ENCODE measurements around the gene PSME1. TPM values are rescaled to one million over a fixed set of nuclear protein-coding genes. Genes with fewer than 3 reads are reported as not detected.
A peak's percentile ranks its signal among the peaks of the same experiment; 100 is the strongest.

The PSME1 gene
- total RNA-seq, 2 donors from 2014 or later, result 199 to 235 TPM

DNA sequence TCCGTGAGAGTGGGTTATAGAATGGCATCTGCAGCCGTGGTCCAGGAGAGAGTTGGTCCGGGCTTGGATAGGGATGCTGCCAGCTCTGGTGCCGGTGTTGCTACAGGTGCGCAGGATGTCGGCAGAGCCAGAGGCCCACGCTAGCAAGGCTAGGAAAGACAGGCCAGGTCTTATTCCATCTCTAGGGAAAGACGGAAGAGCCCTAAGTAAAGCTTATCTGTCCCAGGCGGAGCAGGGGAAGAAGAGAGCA is 485 bp upstream of the PSME1 start:
- H3K4me1 ChIP-seq, result peaks cover 19% of the 10 kb centered on the region
- TF ChIP-seq, protein P1, sequence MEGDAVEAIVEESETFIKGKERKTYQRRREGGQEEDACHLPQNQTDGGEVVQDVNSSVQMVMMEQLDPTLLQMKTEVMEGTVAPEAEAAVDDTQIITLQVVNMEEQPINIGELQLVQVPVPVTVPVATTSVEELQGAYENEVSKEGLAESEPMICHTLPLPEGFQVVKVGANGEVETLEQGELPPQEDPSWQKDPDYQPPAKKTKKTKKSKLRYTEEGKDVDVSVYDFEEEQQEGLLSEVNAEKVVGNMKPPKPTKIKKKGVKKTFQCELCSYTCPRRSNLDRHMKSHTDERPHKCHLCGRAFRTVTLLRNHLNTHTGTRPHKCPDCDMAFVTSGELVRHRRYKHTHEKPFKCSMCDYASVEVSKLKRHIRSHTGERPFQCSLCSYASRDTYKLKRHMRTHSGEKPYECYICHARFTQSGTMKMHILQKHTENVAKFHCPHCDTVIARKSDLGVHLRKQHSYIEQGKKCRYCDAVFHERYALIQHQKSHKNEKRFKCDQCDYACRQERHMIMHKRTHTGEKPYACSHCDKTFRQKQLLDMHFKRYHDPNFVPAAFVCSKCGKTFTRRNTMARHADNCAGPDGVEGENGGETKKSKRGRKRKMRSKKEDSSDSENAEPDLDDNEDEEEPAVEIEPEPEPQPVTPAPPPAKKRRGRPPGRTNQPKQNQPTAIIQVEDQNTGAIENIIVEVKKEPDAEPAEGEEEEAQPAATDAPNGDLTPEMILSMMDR (IDR thresholded peaks at IDR 0.05), result no peak
- H3K36me3 ChIP-seq, result peaks cover 13% of the 10 kb centered on the region
- DNase-seq, result no peak
- H3K27ac ChIP-seq, result peak overlapping the region; percentile 91
- no peaks in the 10 kb centered on the region for H3K9me3 ChIP-seq
- peak overlapping the region; percentile 67 to 76 for H3K9ac ChIP-seq (ENCODE audit: low read depth in 2 of 2, low read length in 2 of 2)
- intact Hi-C loops (cut with DNase I), result no loop called here
- H3K4me3 ChIP-seq, result peak overlapping the region; percentile 90
- H3K27me3 ChIP-seq, result no peaks in the 10 kb centered on the region

DNA sequence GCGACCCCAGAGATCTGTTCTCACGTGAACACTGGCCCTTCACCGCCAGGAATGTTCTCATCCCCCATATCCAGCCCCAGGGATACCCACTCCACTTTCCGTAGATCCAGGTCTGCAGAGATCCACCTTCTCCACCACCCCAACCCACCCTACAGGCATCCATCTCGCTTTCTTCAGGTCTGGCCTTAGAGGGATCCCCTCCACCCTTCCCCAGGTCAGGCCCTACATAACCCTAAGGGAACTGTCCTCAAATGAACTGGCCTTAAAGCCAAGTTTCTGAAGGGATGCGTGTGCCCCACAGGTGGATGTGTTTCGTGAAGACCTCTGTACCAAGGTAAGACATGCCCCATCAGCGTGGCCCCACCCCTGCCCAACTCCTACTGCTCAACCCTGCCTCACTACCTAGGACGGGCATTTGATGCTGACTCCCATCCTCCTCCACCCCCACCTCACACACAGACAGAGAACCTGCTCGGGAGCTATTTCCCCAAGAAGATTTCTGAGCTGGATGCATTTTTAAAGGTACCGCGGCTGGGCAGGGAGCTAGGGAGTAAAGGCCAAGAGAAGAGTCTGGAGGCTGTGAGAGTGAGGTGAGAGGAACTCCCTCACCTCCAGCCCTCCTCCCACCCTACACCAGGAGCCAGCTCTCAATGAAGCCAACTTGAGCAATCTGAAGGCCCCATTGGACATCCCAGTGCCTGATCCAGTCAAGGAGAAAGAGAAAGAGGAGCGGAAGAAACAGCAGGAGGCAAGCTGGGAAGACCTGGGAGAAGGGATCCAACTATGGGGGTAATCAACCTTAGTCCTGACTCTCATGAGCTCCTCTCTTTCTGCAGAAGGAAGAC is 912 bp downstream of the PSME1 start:
- intact Hi-C loops (cut with DNase I), result no loop called here
- no peaks in the 10 kb centered on the region for H3K27me3 ChIP-seq
- peaks cover 13% of the 10 kb centered on the region for H3K36me3 ChIP-seq
- TF ChIP-seq, protein P1 (IDR thresholded peaks at IDR 0.05), result no peak
- DNase-seq, result peak; percentile 49
- H3K4me3 ChIP-seq, result peak overlapping the region; percentile 90
- no peaks in the 10 kb centered on the region for H3K9me3 ChIP-seq
- peak overlapping the region; percentile 91 for H3K27ac ChIP-seq
- peak overlapping the region; percentile 90 to 100 for H3K9ac ChIP-seq (ENCODE audit: low read depth in 2 of 2, low read length in 2 of 2)
- H3K4me1 ChIP-seq, result peaks cover 19% of the 10 kb centered on the region

DNA sequence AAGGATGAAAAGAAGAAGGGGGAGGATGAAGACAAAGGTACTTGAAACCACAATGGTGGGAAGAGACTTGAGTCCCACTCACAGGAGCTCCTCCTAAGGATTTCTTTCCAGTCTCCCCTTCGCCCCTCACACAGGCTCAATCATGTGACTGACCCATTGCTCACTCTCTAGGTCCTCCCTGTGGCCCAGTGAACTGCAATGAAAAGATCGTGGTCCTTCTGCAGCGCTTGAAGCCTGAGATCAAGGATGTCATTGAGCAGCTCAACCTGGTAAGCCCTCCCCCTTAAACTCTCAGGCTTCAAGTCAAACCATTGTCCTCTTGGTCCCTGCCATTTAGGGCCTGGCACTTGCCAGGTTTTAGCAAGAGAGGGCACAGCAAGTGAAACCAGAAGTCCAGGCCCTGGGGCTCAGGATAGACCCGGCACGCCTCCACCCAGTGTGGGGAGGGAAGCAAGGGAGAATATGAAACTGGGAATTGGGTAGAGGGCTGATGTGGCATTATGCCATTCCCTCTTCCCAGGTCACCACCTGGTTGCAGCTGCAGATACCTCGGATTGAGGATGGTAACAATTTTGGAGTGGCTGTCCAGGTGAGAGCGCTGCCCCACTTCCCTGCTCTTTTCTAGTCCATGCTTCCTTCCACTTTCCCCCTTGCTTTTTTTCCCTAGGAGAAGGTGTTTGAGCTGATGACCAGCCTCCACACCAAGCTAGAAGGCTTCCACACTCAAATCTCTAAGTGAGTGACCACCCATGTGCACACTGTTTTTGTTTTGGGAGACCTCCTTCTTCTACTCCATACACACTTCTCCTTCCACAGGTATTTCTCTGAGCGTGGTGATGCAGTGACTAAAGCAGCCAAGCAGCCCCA is 1.8 kb downstream of the PSME1 start:
- intact Hi-C loops (cut with DNase I), result no loop called here
- peaks cover 13% of the 10 kb centered on the region for H3K36me3 ChIP-seq
- peak overlapping the region in 1 of 2 donors; percentile 90 for H3K9ac ChIP-seq (ENCODE audit: low read depth in 2 of 2, low read length in 2 of 2)
- no peak for DNase-seq
- TF ChIP-seq, protein P1 (IDR thresholded peaks at IDR 0.05), result no peak
- H3K4me3 ChIP-seq, result no peak overlapping the region
- no peak overlapping the region for H3K27ac ChIP-seq
- H3K9me3 ChIP-seq, result no peaks in the 10 kb centered on the region
- peaks cover 25% of the 10 kb centered on the region for H3K4me1 ChIP-seq
- H3K27me3 ChIP-seq, result no peaks in the 10 kb centered on the region

DNA sequence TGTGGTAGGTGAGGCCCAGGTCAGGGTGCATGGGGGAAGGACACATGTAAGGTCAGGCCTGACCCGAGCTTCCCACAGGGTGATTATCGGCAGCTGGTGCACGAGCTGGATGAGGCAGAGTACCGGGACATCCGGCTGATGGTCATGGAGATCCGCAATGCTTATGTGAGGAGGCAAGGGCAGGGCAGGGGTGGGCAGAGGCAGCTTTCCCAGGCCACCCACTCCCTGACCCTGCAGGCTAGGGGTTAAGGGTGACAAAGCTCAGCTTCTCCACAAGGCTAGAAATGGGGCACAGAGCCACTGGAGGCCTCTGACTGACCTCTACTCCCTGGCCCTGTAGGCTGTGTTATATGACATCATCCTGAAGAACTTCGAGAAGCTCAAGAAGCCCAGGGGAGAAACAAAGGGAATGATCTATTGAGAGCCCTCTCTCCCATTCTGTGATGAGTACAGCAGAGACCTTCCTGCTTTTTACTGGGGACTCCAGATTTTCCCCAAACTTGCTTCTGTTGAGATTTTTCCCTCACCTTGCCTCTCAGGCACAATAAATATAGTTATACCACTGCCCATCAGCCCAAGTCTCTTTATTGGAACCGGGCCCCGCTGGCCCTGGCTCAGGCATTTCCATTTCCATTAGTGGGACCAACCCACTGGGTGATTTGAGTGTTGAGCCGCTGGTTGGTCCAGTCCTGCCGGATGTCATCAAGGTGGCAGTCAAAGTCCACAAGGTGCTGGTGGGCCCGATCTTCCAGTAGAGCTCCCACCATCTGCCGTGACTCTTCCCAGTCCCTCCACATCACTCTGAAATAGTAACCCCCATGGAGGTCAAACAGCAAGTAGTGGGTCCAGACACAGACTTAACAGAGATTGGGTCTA is 2.6 kb downstream of the PSME1 start:
- Histone ChIP-seq H3K9ac (ENCODE audit: low read depth in 2 of 2, low read length in 2 of 2) (no peak overlapping the region), H3K4me1 (peaks cover 25% of the 10 kb centered on the region), H3K27me3 (no peaks in the 10 kb centered on the region), H3K9me3 (no peaks in the 10 kb centered on the region), H3K27ac (no peak overlapping the region), H3K4me3 (no peak overlapping the region), H3K36me3 (peaks cover 13% of the 10 kb centered on the region)
- DNase-seq, result no peak
- TF ChIP-seq, protein P1 (IDR thresholded peaks at IDR 0.05), result no peak
- intact Hi-C loops (cut with DNase I), result no loop called here

All from colonic mucosa (tissue), 4 donors.